ENCODE data around the gene MAML2. TPM values are rescaled to one million over a fixed set of nuclear protein-coding genes. Genes with fewer than 3 reads are reported as not detected.

The MAML2 gene
- total RNA-seq, 1 experiment from 2014 or later: 2.7 TPM

GRCh38 chr11:95972060-95972459 lies 370.9 kb downstream of the MAML2 start:
- H2BK120ac ChIP-seq (ENCODE audit: low read depth, low read length, poor library complexity, severe bottlenecking): no peak overlapping the region
- H3K27me3 Mint-ChIP-seq (ENCODE audit: low read depth): no peaks in the 10 kb centered on the region
- H3K23me2 ChIP-seq (ENCODE audit: insufficient read length, low read depth, low read length, poor library complexity, severe bottlenecking): no peaks in the 10 kb centered on the region
- H3K9me3 ChIP-seq (ENCODE audit: control insufficient read depth, low read depth, low read length): no peaks in the 10 kb centered on the region
- 0 out of 7 replicates have a peak, but pooled peaks cover 0 to 2% (median 0%) of the 10 kb centered on the region in 3 experiments for H3K36me3 Mint-ChIP-seq (ENCODE audit: insufficient read depth in 1 of 3, low read depth in 3 of 3)
- no peak overlapping the region for H3K9ac ChIP-seq (ENCODE audit: extremely low read depth, insufficient read length, low read length)
- H3K4ac ChIP-seq (ENCODE audit: low read depth, low read length): no peak overlapping the region
- H2AK5ac ChIP-seq (ENCODE audit: insufficient read length, low read length): no peak overlapping the region
- H4K5ac ChIP-seq (ENCODE audit: insufficient read length, low read depth, low read length): no peak overlapping the region
- no peaks in the 10 kb centered on the region for H3K27me3 ChIP-seq (ENCODE audit: insufficient read depth, low read length)
- no peak for DNase-seq
- no peak overlapping the region for H2AFZ ChIP-seq (ENCODE audit: low read length)
- no peak overlapping the region for H3K4me2 ChIP-seq (ENCODE audit: insufficient read depth, insufficient read length, low read length)
- no peak overlapping the region for H3K23ac ChIP-seq (ENCODE audit: insufficient read length, low read depth, low read length)
- WGBS (ENCODE audit: extremely low coverage, insufficient read length, low lambda C conversion rate): no CpG with 5 or more reads among the region's 2 CpGs
- no peaks in the 10 kb centered on the region for H3K79me1 ChIP-seq (ENCODE audit: insufficient read depth, low read depth, low read length, poor library complexity, severe bottlenecking)
- H4K91ac ChIP-seq (ENCODE audit: insufficient read length, low read depth, low read length): no peak overlapping the region
- H2BK12ac ChIP-seq (ENCODE audit: insufficient read length, low read depth, low read length): no peak overlapping the region
- no peak overlapping the region for H4K8ac ChIP-seq (replicated peaks; ENCODE audit: insufficient read length, low read depth, low read length)
- H2BK20ac ChIP-seq (ENCODE audit: low read depth, low read length, poor library complexity, severe bottlenecking): no peak overlapping the region
- H3K27ac ChIP-seq (ENCODE audit: insufficient read length, low read depth, low read length): no peak overlapping the region
- H2BK15ac ChIP-seq (ENCODE audit: low read depth, low read length): no peak overlapping the region
- no peaks in the 10 kb centered on the region for H3K79me2 ChIP-seq (ENCODE audit: insufficient read depth, low read length)
- H3K4me1 Mint-ChIP-seq: no peaks in the 10 kb centered on the region
- H3K27ac Mint-ChIP-seq: no peak overlapping the region
- no peak overlapping the region for H3K56ac ChIP-seq (ENCODE audit: insufficient read length, low read depth, low read length)
- H3K4me3 Mint-ChIP-seq: no peak overlapping the region
- H2BK5ac ChIP-seq (ENCODE audit: insufficient read length, low read length): no peak overlapping the region
- H3K18ac ChIP-seq (ENCODE audit: insufficient read length, low read depth, low read length): no peak overlapping the region
- H3K14ac ChIP-seq (ENCODE audit: insufficient read depth, low read length): no peak overlapping the region
- no peak for TF ChIP-seq CTCF (conservative IDR thresholded peaks at IDR 0.05)
- no peak overlapping the region for H3T11ph ChIP-seq (ENCODE audit: low read length)
- no peaks in the 10 kb centered on the region for H4K20me1 ChIP-seq (ENCODE audit: control insufficient read depth, insufficient read depth, insufficient read length)
- H3K9me3 Mint-ChIP-seq: peaks cover 5 to 7% of the 10 kb centered on the region in 2 experiments; a peak in 3 of 5 replicates
- H3K4me1 ChIP-seq (ENCODE audit: insufficient read depth, low read length): no peaks in the 10 kb centered on the region
